ENCODE results near the gene TUBG1.

DNA sequence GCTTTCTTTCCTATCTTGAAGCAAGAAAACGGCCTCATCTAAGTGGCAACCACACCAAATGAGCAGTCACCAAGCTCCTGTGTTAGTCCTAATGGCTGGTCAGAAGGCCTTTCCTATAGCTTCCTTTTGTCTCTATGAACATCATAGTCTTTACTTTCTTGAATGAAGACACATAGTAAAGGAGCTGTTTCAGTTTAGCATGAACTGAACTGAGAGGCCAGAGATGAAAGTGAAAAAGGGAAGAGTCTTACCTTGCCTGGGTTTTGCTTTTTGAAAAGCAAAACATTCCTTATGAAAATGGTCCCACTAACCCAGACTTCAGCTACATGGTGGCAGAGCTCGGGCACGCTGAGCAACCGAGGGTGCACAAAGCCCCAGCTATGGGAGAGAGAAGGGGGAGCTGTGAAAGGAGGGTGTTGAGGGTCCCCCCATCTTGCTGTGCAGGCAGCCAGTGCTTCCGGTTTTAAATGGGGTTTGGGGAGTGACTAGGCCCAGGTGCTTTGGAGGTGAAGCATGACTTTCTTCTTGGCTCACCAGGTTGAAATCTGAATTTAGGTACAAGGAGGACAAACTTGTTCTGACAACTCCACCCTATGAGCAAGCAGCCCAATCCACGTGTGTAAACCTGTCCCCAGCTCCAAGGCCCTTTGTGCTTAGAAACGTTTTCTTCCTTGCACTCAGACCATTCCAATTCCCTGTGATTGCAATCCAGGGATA is 22.8 kb upstream of the TUBG1 start:
- TF ChIP-seq, protein P1, sequence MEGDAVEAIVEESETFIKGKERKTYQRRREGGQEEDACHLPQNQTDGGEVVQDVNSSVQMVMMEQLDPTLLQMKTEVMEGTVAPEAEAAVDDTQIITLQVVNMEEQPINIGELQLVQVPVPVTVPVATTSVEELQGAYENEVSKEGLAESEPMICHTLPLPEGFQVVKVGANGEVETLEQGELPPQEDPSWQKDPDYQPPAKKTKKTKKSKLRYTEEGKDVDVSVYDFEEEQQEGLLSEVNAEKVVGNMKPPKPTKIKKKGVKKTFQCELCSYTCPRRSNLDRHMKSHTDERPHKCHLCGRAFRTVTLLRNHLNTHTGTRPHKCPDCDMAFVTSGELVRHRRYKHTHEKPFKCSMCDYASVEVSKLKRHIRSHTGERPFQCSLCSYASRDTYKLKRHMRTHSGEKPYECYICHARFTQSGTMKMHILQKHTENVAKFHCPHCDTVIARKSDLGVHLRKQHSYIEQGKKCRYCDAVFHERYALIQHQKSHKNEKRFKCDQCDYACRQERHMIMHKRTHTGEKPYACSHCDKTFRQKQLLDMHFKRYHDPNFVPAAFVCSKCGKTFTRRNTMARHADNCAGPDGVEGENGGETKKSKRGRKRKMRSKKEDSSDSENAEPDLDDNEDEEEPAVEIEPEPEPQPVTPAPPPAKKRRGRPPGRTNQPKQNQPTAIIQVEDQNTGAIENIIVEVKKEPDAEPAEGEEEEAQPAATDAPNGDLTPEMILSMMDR (IDR thresholded peaks at IDR 0.05): no peak
- TF ChIP-seq EZH2phosphoT487 (IDR thresholded peaks at IDR 0.05): no peak
- no peak for TF ChIP-seq EZH2 (IDR thresholded peaks at IDR 0.05)
